Measurements from ENCODE around the gene CTDSPL.
A peak's percentile ranks its signal among the peaks of the same experiment; 100 is the strongest.

Gene CTDSPL

DNA sequence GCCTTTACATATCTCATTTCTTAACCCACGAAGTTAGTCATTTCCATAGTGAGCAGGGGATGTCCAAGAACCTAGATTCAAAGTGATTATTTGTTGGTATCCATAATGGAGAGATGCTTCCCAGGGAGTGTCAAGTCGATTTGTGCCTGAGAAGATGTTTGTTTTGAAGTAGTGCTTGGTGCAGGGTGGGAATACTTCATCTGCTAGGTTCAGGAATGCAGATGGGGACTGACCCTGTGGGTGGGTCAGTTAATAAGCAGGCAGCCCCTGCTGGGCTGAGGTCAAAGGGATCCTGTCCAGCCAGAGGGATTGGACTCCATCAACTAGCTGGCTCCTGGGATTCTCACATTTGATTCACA lies 84.8 kb downstream of the CTDSPL start:
- no peak for TF ChIP-seq REST (IDR thresholded peaks at IDR 0.05; ENCODE audit: low read depth)
- TF ChIP-seq CEBPB (IDR thresholded peaks at IDR 0.05) = no peak
- TF ChIP-seq, protein P1, sequence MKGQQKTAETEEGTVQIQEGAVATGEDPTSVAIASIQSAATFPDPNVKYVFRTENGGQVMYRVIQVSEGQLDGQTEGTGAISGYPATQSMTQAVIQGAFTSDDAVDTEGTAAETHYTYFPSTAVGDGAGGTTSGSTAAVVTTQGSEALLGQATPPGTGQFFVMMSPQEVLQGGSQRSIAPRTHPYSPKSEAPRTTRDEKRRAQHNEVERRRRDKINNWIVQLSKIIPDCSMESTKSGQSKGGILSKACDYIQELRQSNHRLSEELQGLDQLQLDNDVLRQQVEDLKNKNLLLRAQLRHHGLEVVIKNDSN (IDR thresholded peaks at IDR 0.05) = no peak
- TF ChIP-seq NFIC (IDR thresholded peaks at IDR 0.05) = no peak
- TF ChIP-seq TAF1 (IDR thresholded peaks at IDR 0.05; ENCODE audit: low read depth) = no peak
- no peak for TF ChIP-seq RAD21 (IDR thresholded peaks at IDR 0.05; ENCODE audit: low read depth)
- no peak for TF ChIP-seq TEAD4 (IDR thresholded peaks at IDR 0.05)
- no peak for TF ChIP-seq EGR1 (IDR thresholded peaks at IDR 0.05)
- TF ChIP-seq FOXM1 (IDR thresholded peaks at IDR 0.05; ENCODE audit: borderline replicate concordance, low read depth) = no peak
- TF ChIP-seq CREB1 (IDR thresholded peaks at IDR 0.05; ENCODE audit: low read depth) = no peak
- no peak for TF ChIP-seq EP300 (IDR thresholded peaks at IDR 0.05; ENCODE audit: borderline replicate concordance)
- TF ChIP-seq YY1 (IDR thresholded peaks at IDR 0.05; ENCODE audit: low read depth) = no peak
- TF ChIP-seq, protein P2, sequence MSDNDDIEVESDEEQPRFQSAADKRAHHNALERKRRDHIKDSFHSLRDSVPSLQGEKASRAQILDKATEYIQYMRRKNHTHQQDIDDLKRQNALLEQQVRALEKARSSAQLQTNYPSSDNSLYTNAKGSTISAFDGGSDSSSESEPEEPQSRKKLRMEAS (IDR thresholded peaks at IDR 0.05) = no peak
- no peak for TF ChIP-seq ZBTB7A (IDR thresholded peaks at IDR 0.05; ENCODE audit: low read depth)
- TF ChIP-seq TCF12 (IDR thresholded peaks at IDR 0.05; ENCODE audit: low read depth) = no peak

GRCh38 chr3:37949866-37950265 lies 88.2 kb downstream of the CTDSPL start:
- TF ChIP-seq RAD21 (IDR thresholded peaks at IDR 0.05; ENCODE audit: low read depth) (no peak), CREB1 (IDR thresholded peaks at IDR 0.05; ENCODE audit: low read depth) (no peak), ZBTB7A (IDR thresholded peaks at IDR 0.05; ENCODE audit: low read depth) (no peak)

GRCh38 chr3:37952564-37952963 lies 90.9 kb downstream of the CTDSPL start:
- TF ChIP-seq, protein P2 (IDR thresholded peaks at IDR 0.05) = no peak
- TF ChIP-seq ZBTB7A (IDR thresholded peaks at IDR 0.05; ENCODE audit: low read depth) (no peak), EP300 (IDR thresholded peaks at IDR 0.05; ENCODE audit: borderline replicate concordance) (no peak), NFIC (IDR thresholded peaks at IDR 0.05) (no peak), FOXM1 (IDR thresholded peaks at IDR 0.05; ENCODE audit: borderline replicate concordance, low read depth) (no peak), TCF12 (IDR thresholded peaks at IDR 0.05; ENCODE audit: low read depth) (no peak), TAF1 (IDR thresholded peaks at IDR 0.05; ENCODE audit: low read depth) (no peak), TEAD4 (IDR thresholded peaks at IDR 0.05) (no peak), REST (IDR thresholded peaks at IDR 0.05; ENCODE audit: low read depth) (no peak), EGR1 (IDR thresholded peaks at IDR 0.05) (no peak), RAD21 (IDR thresholded peaks at IDR 0.05; ENCODE audit: low read depth) (no peak)

GRCh38 chr3:37953226-37953625 lies 91.5 kb downstream of the CTDSPL start:
- TF ChIP-seq, protein P1 (IDR thresholded peaks at IDR 0.05) = 0 out of 2 replicates have a peak, but pooled peaks have one; percentile 26
- no peak for TF ChIP-seq CEBPB (IDR thresholded peaks at IDR 0.05)

DNA sequence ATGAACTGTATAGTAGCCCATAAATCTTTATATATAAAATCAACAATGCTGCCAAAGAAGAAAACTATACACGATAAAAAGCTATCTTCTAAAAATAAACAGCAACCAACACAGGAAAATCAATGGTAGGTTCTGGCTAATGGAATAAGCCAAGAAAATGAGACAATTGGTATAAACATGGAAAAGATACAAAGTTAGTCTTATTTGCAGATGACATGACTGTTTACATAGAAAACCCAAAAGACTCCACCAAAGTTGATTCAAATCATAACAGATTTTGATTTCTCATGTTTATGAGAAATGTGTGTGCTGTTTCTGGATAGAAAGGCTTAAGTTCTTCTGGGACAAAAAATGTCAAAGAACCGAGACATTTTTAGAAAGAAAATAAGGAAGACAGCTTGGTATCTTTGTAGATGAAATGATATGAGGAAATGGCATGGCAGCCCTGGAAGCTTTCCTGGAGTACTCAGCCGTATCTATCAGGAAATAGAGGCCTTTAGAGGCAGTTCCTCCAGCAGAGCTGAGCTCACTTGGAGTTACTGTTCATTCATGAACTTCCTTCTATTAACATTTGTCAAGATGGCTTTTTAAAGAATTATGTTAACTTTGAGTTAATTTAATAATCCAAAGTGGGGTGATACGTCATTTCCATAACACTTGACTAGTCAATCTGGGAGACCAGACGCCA lies 92.2 kb downstream of the CTDSPL start:
- no peak for TF ChIP-seq REST (IDR thresholded peaks at IDR 0.05; ENCODE audit: low read depth)
- TF ChIP-seq YY1 (IDR thresholded peaks at IDR 0.05; ENCODE audit: low read depth) = no peak
- TF ChIP-seq ZBTB7A (IDR thresholded peaks at IDR 0.05; ENCODE audit: low read depth) = no peak
- TF ChIP-seq CREB1 (IDR thresholded peaks at IDR 0.05; ENCODE audit: low read depth) = no peak
- TF ChIP-seq, protein P2 (IDR thresholded peaks at IDR 0.05) = no peak
- TF ChIP-seq FOXM1 (IDR thresholded peaks at IDR 0.05; ENCODE audit: borderline replicate concordance, low read depth) = no peak
- no peak for TF ChIP-seq RAD21 (IDR thresholded peaks at IDR 0.05; ENCODE audit: low read depth)
- no peak for TF ChIP-seq CEBPB (IDR thresholded peaks at IDR 0.05)
- no peak for TF ChIP-seq NFIC (IDR thresholded peaks at IDR 0.05)
- no peak for TF ChIP-seq TCF12 (IDR thresholded peaks at IDR 0.05; ENCODE audit: low read depth)
- no peak for TF ChIP-seq EGR1 (IDR thresholded peaks at IDR 0.05)
- TF ChIP-seq, protein P1 (IDR thresholded peaks at IDR 0.05) = no peak
- no peak for TF ChIP-seq TAF1 (IDR thresholded peaks at IDR 0.05; ENCODE audit: low read depth)
- TF ChIP-seq TEAD4 (IDR thresholded peaks at IDR 0.05) = no peak
- TF ChIP-seq EP300 (IDR thresholded peaks at IDR 0.05; ENCODE audit: borderline replicate concordance) = no peak
